Neural cell (in vitro differentiated cells): ENCODE data around the gene CCR5. TPM values are rescaled to one million over a fixed set of nuclear protein-coding genes. Genes with fewer than 3 reads are reported as not detected.

ENCODE experiments used
- H2AFZ ChIP-seq: fragments of 200-600, 300-800 bp; sonication (generic), shearing (Covaris generic); 2 replicates; pipeline ENCODE4 v1.6.0; 2014; ENCODE audit warnings: low read depth, mild to moderate bottlenecking, antibody characterized with exemption, low read length, moderate library complexity
- H3F3A ChIP-seq: fragments of 200-600 bp; shearing (Covaris generic); 2 replicates; pipeline ENCODE4 v1.6.1; 2016; ENCODE audit warnings: mild to moderate bottlenecking, moderate library complexity, mixed read lengths, antibody characterized with exemption, low read length; ENCODE audit not compliant: insufficient read depth, poor library complexity, severe bottlenecking
- H3K27ac ChIP-seq: fragments of 200-600, 300-800 bp; sonication (generic), shearing (Covaris generic); 2 replicates; pipeline ENCODE4 v1.5.1; 2014; ENCODE audit warnings: mild to moderate bottlenecking, low read length, moderate library complexity
- H3K27me3 ChIP-seq: fragments of 300-800, 200-600 bp; sonication (generic), shearing (Covaris generic); 2 replicates; pipeline ENCODE4 v1.6.0; 2014; ENCODE audit warnings: mild to moderate bottlenecking, low read depth, low read length, moderate library complexity; ENCODE audit not compliant: insufficient read depth
- H3K36me3 ChIP-seq: fragments of 300-800, 200-600 bp; sonication (generic), shearing (Covaris generic); 2 replicates; pipeline ENCODE4 v1.5.1; 2014; ENCODE audit warnings: mild to moderate bottlenecking, antibody characterized with exemption, low read length, moderate library complexity; ENCODE audit not compliant: insufficient read depth
- H3K4me2 ChIP-seq: fragments of 300-800, 200-600 bp; sonication (generic), shearing (Covaris generic); 2 replicates; pipeline ENCODE4 v1.6.0; 2014; ENCODE audit warnings: mild to moderate bottlenecking, low read length
- H3K4me3 ChIP-seq: fragments of 300-800, 200-600 bp; sonication (generic), shearing (Covaris generic); 2 replicates; pipeline ENCODE4 v1.5.1; 2014; ENCODE audit warnings: mild to moderate bottlenecking, low read length, moderate library complexity
- H3K79me2 ChIP-seq: fragments of 200-600 bp; shearing (Covaris generic); replicated peaks from 2 replicates; pipeline ENCODE4 v1.6.0; 2014; ENCODE audit warnings: mild to moderate bottlenecking, low read length, moderate library complexity; ENCODE audit not compliant: insufficient read depth
- H3K9ac ChIP-seq: fragments of 300-800, 200-600 bp; sonication (generic), shearing (Covaris generic); 2 replicates; pipeline ENCODE4 v1.6.1; 2016; ENCODE audit warnings: mild to moderate bottlenecking, low read length, mixed read lengths
- H3K9me2 ChIP-seq: fragments of 200-600 bp; shearing (Covaris generic); 2 replicates; pipeline ENCODE4 v1.6.1; 2016; ENCODE audit warnings: mild to moderate bottlenecking, low read length, mixed read lengths; ENCODE audit not compliant: insufficient read depth
- H3K9me3 ChIP-seq: fragments of 200-600, 300-800 bp; sonication (generic), shearing (Covaris generic); 2 replicates; pipeline ENCODE4 v1.6.1; 2016; ENCODE audit warnings: mild to moderate bottlenecking, mixed run types, low read length, moderate library complexity, mixed read lengths
- H4K20me1 ChIP-seq: fragments of 200-600 bp; shearing (Covaris generic); 2 replicates; pipeline ENCODE4 v1.6.1; 2016; ENCODE audit warnings: mild to moderate bottlenecking, mixed run types; ENCODE audit not compliant: insufficient read depth
- CTCF ChIP-seq: fragments of 450-650 bp; IDR thresholded peaks from 2 replicates; pipeline ENCODE4 v1.5.1; 2014; ENCODE audit warnings: antibody characterized with exemption, mild to moderate bottlenecking, moderate library complexity; ENCODE audit not compliant: poor library complexity, severe bottlenecking
- EP300 ChIP-seq: fragments of 450-650 bp; conservative IDR thresholded peaks from 2 replicates; pipeline ENCODE4 v1.6.1; 2014; ENCODE audit warnings: antibody characterized with exemption, mild to moderate bottlenecking, moderate library complexity; ENCODE audit not compliant: poor library complexity, severe bottlenecking
- EZH2 ChIP-seq: fragments of 200-600, 300-800 bp; shearing (Covaris generic), sonication (generic); IDR thresholded peaks from 2 replicates; pipeline ENCODE4 v1.6.1; 2014; ENCODE audit warnings: antibody characterized with exemption, low read length, borderline replicate concordance, mild to moderate bottlenecking; ENCODE audit not compliant: insufficient read depth, poor library complexity, severe bottlenecking
- MXI1 ChIP-seq: fragments of 450-650 bp; conservative IDR thresholded peaks from 2 replicates; pipeline ENCODE4 v1.6.1; 2014; ENCODE audit warnings: antibody characterized with exemption, mild to moderate bottlenecking; ENCODE audit not compliant: poor library complexity, severe bottlenecking
- POLR2AphosphoS5 ChIP-seq: IDR thresholded peaks from 2 replicates; pipeline ENCODE4 v1.6.1; 2012
- RAD21 ChIP-seq: fragments of 450-650 bp; conservative IDR thresholded peaks from 2 replicates; pipeline ENCODE4 v1.6.1; 2014; ENCODE audit warnings: antibody characterized with exemption, mild to moderate bottlenecking, moderate library complexity
- REST ChIP-seq: IDR thresholded peaks from 2 replicates; pipeline ENCODE4 v1.6.1; 2012; ENCODE audit warnings: borderline replicate concordance
- SMC3 ChIP-seq: fragments of 450-650 bp; conservative IDR thresholded peaks from 2 replicates; pipeline ENCODE4 v1.6.1; 2014; ENCODE audit warnings: antibody characterized with exemption, mild to moderate bottlenecking, moderate library complexity; ENCODE audit not compliant: poor library complexity
- TAF1 ChIP-seq: IDR thresholded peaks from 2 replicates; pipeline ENCODE4 v1.6.1; 2012; ENCODE audit warnings: low read depth
- polyA plus RNA-seq: library from polyadenylated mRNA; depleted of rRNA; stranded (reverse); fragments of >200 nt; gene quantifications from 2 replicates; pipeline ENCODE4 v1.2.3, GENCODE V29; 2014

CCR5 gene
- polyA plus RNA-seq, 1 donor from 2014 or later = not detected

GRCh38 chr3:46337911-46338310 lies 32.8 kb upstream of the CCR5 start:
- Histone ChIP-seq H3K9me2 (no peaks in the 10 kb centered on the region), H3K36me3 (no peaks in the 10 kb centered on the region), H3K9me3 (peaks cover 5% of the 10 kb centered on the region), H3F3A (no peaks in the 10 kb centered on the region), H3K4me2 (no peak overlapping the region), H2AFZ (no peak overlapping the region), H3K27me3 (no peaks in the 10 kb centered on the region), H3K9ac (no peak overlapping the region), H3K4me3 (no peak overlapping the region), H3K27ac (no peak overlapping the region), H3K79me2 (no peaks in the 10 kb centered on the region), H4K20me1 (no peaks in the 10 kb centered on the region)
- TF ChIP-seq EZH2 (no peak), POLR2AphosphoS5 (no peak), EP300 (no peak), RAD21 (no peak), TAF1 (no peak), CTCF (no peak), SMC3 (no peak)

GRCh38 chr3:46338840-46339239 lies 31.9 kb upstream of the CCR5 start:
- H3K27me3 ChIP-seq = no peaks in the 10 kb centered on the region

More at GRCh38 chr3:46338840-46339239, 31.9 kb upstream of the CCR5 start:
- H3K9me3 ChIP-seq = peaks cover 5% of the 10 kb centered on the region
- H3K4me2 ChIP-seq = no peak overlapping the region
- no peak overlapping the region for H3K27ac ChIP-seq
- no peaks in the 10 kb centered on the region for H3F3A ChIP-seq
- no peak overlapping the region for H2AFZ ChIP-seq
- H3K9ac ChIP-seq = no peak overlapping the region
- H3K4me3 ChIP-seq = no peak overlapping the region
- H4K20me1 ChIP-seq = no peaks in the 10 kb centered on the region
- no peaks in the 10 kb centered on the region for H3K36me3 ChIP-seq
- TF ChIP-seq TAF1 (no peak), RAD21 (no peak), CTCF (no peak), EP300 (no peak), REST (no peak), SMC3 (no peak), EZH2 (no peak), POLR2AphosphoS5 (no peak), MXI1 (no peak)
- H3K79me2 ChIP-seq = no peaks in the 10 kb centered on the region
- H3K9me2 ChIP-seq = no peaks in the 10 kb centered on the region
